ACC112 (cell line): ENCODE data around the gene XRN2.

Source experiments
- H2AFZ ChIP-seq: fragments of 200-600 bp; sonication (generic); one replicate; pipeline ENCODE4 v1.6.0; 2017; ENCODE audit warnings: antibody characterized with exemption, low read length; ENCODE audit not compliant: unreplicated experiment
- H3K27ac ChIP-seq: fragments of 200-600 bp; sonication (generic); 2 replicates; pipeline ENCODE4 v1.5.1; 2014; ENCODE audit warnings: low read depth, mild to moderate bottlenecking, antibody characterized with exemption, low read length, moderate library complexity
- H3K27me3 ChIP-seq: fragments of 200-600 bp; sonication (generic); 2 replicates; pipeline ENCODE4 v1.6.1; 2014; ENCODE audit warnings: mild to moderate bottlenecking, antibody characterized with exemption, low read length, moderate library complexity, mixed read lengths; ENCODE audit not compliant: insufficient read depth
- H3K36me3 ChIP-seq: fragments of 200-600 bp; sonication (generic); 2 replicates; pipeline ENCODE4 v1.6.1; 2016; ENCODE audit warnings: mild to moderate bottlenecking, antibody characterized with exemption, low read length, moderate library complexity, mixed read lengths; ENCODE audit not compliant: insufficient read depth
- H3K4me1 ChIP-seq: fragments of 200-600 bp; sonication (generic); one replicate; pipeline ENCODE4 v1.6.1; 2016; ENCODE audit warnings: low read length, mixed read lengths; ENCODE audit not compliant: insufficient read depth, unreplicated experiment, control insufficient read depth
- H3K4me3 ChIP-seq: fragments of 200-600 bp; sonication (generic); 2 replicates; pipeline ENCODE4 v1.5.1; 2014; ENCODE audit warnings: mild to moderate bottlenecking, low read depth, low read length
- H3K79me2 ChIP-seq: fragments of 200-600 bp; sonication (generic); one replicate; pipeline ENCODE4 v1.6.0; 2016; ENCODE audit warnings: low read length; ENCODE audit not compliant: control insufficient read depth, unreplicated experiment, insufficient read depth

Gene XRN2

DNA sequence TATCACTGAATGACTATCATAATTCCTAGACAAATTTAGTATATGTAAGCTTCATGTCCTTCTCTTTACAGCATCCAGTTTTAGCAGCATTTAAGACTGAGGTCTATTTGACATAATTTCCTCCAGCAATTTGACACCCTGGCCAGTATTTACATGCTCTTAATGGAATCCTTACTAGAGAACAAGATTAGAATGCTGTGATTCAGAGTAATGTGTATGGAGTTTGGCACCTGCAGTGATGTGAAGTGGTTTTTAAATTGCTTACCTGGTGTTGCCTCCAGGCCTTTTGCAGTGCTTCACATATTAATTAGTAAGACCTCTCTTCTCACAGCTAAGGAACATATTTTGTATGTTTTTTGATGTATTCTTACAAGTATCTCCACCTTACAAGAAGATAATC lies 84.4 kb downstream of the XRN2 start:
- peaks cover 15% of the 10 kb centered on the region for H3K27me3 ChIP-seq
- peaks cover 36% of the 10 kb centered on the region for H3K36me3 ChIP-seq
- H2AFZ ChIP-seq, result no peak overlapping the region
- H3K4me1 ChIP-seq, result no peaks in the 10 kb centered on the region
- no peak overlapping the region for H3K4me3 ChIP-seq
- no peaks in the 10 kb centered on the region for H3K79me2 ChIP-seq
- H3K27ac ChIP-seq, result no peak overlapping the region

DNA sequence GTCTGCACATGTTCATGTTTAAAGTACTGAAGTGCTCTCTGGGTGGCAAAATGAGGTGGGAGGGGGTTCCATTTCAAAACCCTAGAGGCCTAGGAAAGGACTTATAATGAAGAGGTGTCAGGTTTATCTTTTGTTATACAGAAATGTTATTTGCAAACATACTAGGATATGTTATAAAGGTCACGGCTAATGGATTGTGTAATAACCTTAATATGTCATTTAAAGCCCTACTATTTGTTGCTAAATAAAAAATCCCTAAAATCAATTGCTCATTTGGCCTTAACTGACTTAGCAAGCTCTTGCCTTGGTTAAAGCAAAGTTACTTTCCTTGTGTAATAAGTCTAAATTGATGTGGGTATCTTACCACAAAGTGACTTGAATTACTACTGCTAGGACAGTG lies 85.4 kb downstream of the XRN2 start:
- Histone ChIP-seq H2AFZ (no peak overlapping the region), H3K27me3 (peaks cover 26% of the 10 kb centered on the region), H3K4me1 (no peaks in the 10 kb centered on the region), H3K27ac (no peak overlapping the region), H3K36me3 (peaks cover 28% of the 10 kb centered on the region), H3K4me3 (no peak overlapping the region), H3K79me2 (no peaks in the 10 kb centered on the region)

DNA sequence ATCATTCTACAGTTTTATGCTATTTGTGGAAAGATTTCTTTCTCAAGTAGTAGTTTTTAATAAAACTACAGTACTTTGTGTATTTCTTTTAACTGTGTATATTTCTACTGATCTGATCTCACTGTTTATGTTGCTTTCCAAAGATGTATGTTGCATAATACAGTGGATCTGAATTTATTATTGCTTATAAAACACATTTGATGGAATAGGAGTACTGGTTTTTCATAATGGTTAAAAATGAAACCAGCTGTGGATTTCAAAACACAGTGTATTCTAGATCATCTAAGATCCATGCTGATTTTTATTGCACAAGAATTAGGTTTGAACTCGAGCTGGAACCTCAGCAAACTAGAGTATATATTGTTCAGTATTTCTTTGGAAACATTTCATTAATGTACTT lies 86.2 kb downstream of the XRN2 start:
- H3K36me3 ChIP-seq, result peaks cover 28% of the 10 kb centered on the region
- no peak overlapping the region for H3K27ac ChIP-seq

DNA sequence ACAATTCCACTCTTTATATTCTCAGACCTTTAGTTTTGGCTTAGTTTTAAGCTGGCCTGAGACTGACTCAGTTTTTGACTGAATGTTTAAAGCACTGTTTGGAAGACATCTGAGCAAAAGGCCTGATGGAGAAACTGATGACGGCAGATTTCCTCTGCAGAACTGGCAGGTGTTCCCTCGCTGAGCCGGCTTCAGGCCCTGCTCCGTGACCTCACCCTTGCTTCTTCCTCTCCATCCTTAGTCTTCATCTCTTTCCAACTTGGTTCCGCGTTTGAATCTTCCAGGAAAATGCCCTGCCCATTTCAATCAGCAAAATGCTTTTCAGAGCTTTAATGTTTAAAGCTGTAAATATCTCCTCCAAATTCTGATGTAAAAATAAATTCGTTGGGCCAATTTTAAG lies 87.6 kb downstream of the XRN2 start:
- no peaks in the 10 kb centered on the region for H3K4me1 ChIP-seq
- H3K27me3 ChIP-seq, result peaks cover 48% of the 10 kb centered on the region
- no peak overlapping the region for H2AFZ ChIP-seq
- no peak overlapping the region for H3K27ac ChIP-seq
- peaks cover 28% of the 10 kb centered on the region for H3K36me3 ChIP-seq
- H3K4me3 ChIP-seq, result no peak overlapping the region
- no peaks in the 10 kb centered on the region for H3K79me2 ChIP-seq

More for the DNA sequence above, 86.2 kb downstream of the XRN2 start:
- peaks cover 34% of the 10 kb centered on the region for H3K27me3 ChIP-seq
- no peak overlapping the region for H2AFZ ChIP-seq
- no peaks in the 10 kb centered on the region for H3K4me1 ChIP-seq
- no peaks in the 10 kb centered on the region for H3K79me2 ChIP-seq
- no peak overlapping the region for H3K4me3 ChIP-seq

DNA sequence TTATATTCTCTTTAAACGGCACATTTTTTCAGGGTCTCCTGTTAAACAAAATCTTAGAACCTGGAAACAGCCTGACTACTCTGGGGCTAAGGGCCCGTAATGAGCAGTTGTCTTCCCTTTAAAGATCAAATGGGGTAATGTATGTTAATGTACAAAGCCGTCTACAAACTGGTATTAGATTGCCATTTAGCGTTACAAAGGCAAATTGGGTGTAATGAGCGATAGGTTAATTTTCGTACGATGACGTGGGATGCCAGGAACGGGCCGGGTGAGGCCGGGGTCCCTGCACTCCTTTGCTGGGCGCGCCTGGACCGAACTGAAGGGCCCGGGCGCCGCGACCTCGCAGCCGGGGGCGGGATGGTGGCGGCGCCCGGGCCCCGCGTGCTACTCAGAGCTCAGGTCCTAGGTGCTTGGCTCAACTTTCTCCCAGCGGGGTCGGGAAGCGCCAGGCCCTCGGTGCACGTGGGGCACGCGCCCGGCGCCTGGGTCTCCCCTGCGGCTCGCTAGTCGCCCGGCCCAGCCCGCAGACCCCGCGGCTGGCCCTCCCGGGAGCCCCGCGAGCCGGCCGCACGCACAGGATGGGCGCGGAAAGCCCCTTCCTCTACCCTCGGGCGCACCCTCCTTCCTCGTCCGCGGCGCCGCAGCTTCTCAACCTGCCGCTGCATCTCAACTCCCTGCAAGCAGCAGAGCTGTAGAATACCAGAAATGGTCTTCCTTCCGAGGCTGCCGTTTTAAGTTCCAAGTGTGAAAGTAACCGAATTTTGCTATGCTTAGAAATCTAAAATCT lies 88.2 kb downstream of the XRN2 start:
- Histone ChIP-seq H3K36me3 (peaks cover 24% of the 10 kb centered on the region), H3K27me3 (peaks cover 54% of the 10 kb centered on the region), H2AFZ (no peak overlapping the region), H3K79me2 (no peaks in the 10 kb centered on the region), H3K4me3 (no peak overlapping the region), H3K27ac (no peak overlapping the region), H3K4me1 (no peaks in the 10 kb centered on the region)

DNA sequence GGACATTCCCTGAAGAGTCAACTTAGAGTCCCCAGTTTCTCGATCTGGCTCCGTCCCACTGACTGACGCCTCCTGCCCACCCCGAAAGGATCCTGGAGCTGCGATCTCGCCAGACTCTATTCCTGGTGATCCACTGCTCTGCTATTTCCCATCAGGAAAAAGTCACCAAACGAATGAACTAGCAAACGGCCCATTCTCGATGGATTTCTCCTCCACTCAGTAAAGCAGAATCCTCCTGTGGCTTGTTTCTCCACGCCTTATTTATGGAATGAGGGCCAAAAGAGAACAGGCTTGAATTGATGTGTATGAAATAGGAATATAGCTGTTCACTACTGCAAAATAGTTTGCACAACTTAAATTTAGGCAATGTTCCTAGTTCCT lies 88.8 kb downstream of the XRN2 start:
- no peaks in the 10 kb centered on the region for H3K79me2 ChIP-seq
- H3K4me1 ChIP-seq, result no peaks in the 10 kb centered on the region
- peaks cover 59% of the 10 kb centered on the region for H3K27me3 ChIP-seq
- H3K27ac ChIP-seq, result no peak overlapping the region
- H2AFZ ChIP-seq, result no peak overlapping the region
- H3K36me3 ChIP-seq, result peaks cover 19% of the 10 kb centered on the region
- H3K4me3 ChIP-seq, result no peak overlapping the region

DNA sequence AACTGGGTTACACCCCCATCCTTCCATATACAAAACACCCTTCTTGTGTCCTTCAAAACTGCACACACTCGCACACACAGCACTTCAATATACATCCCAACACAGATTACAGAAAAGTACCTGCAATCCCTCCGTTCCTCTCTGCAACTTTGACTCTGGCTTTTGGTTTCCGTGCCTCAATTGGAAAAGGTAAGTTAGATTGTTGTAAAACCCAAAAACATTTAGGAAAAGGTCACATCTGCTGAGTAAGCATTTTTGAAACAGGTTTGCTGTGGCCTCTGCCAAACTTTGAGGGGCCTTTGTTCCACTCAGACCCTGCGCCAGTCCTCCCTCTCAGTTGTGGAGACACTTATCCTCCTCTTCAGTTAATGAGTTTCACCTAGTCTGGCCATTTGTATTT lies 90.0 kb downstream of the XRN2 start:
- H2AFZ ChIP-seq, result no peak overlapping the region
- H3K27ac ChIP-seq, result no peak overlapping the region
- no peaks in the 10 kb centered on the region for H3K79me2 ChIP-seq
- H3K27me3 ChIP-seq, result peaks cover 71% of the 10 kb centered on the region
- no peaks in the 10 kb centered on the region for H3K4me1 ChIP-seq
- no peak overlapping the region for H3K4me3 ChIP-seq
- peaks cover 19% of the 10 kb centered on the region; the same call in 1 of the 2 replicates for H3K36me3 ChIP-seq

DNA sequence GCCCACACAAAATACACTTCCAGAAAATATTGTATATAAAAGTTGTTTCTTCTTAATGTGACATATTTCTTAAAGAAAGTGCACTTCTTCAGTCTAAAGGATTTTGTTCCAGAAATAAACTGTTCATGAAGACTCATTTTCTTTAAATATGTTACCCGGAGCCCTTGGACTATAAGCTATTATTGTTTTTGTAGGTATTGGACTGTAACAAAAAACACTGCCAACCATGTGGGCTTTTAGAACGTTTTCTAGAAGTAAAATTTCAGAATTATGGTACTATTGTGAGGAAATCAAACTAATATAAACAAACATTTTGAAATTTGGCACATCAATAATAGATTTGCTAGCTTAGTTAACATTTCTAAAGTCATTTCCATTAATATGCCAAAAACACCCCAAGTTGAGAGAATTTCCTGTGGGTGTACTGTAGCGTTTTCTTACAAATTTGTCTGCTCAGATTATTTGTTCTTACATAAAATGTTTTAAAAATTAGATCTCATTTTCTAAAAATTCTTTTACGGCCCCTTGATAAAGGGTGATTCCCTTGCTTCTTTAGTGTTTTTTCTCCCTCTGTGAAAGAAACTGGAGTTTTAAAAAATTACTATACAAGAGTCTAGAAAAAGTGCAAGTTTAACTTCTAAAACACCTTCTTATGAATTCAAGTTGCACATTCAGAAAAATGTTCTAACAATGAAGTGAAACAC lies 90.8 kb downstream of the XRN2 start:
- H2AFZ ChIP-seq, result no peak overlapping the region
- H3K36me3 ChIP-seq, result peaks cover 19% of the 10 kb centered on the region; the same call in 1 of the 2 replicates
- H3K27me3 ChIP-seq, result peaks cover 79% of the 10 kb centered on the region
- no peak overlapping the region for H3K4me3 ChIP-seq
- no peak overlapping the region for H3K27ac ChIP-seq
- no peaks in the 10 kb centered on the region for H3K4me1 ChIP-seq
- no peaks in the 10 kb centered on the region for H3K79me2 ChIP-seq

DNA sequence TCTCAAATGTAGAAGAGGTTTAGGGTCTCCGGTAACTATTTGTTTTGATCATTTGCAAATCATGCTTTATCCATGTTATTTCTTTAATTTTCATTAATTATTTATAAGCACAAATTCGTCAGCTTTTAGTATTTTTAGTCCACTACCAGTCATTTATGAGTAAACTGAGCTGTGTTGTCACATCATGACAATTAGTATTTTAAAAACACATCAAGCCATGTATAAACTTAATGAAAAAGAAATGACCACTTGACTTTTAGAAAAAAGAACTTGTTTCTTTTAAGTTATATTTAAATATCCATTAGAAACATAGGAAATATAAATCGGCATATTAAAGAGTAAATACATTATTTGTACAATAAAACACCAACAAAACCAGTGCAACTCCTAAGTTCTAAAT lies 91.4 kb downstream of the XRN2 start:
- Histone ChIP-seq H3K27ac (no peak overlapping the region), H2AFZ (no peak overlapping the region), H3K27me3 (peaks cover 84% of the 10 kb centered on the region), H3K36me3 (peaks cover 14% of the 10 kb centered on the region; the same call in 1 of the 2 replicates), H3K4me1 (no peaks in the 10 kb centered on the region), H3K79me2 (no peaks in the 10 kb centered on the region), H3K4me3 (no peak overlapping the region)

DNA sequence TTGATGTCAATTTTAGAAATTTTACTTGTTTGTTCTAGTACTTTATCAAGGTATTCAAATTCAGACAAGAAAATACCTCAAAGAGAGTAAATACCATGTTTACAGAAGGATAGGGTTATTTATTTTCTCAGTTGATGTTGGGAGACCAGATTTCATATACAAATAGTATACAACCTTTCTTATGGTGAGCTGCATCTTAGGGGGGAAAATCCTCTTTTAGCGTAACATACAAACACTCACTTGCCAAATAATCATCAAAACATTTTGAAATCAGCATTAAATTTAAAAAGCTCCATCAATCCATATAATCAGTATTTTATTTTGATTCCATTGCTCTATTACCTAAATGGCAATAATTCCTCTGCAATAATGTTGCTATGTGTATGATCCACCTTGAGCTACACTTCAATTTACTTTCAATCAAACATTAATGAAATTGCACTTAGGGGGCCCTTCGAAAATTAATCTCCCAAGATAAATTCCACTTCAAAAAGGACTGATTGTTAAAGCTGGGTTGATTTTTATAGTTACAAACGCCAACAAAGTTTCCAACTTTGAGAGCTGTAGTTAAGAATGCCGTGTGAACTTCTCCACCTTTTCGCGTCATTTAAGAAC lies 92.0 kb downstream of the XRN2 start:
- Histone ChIP-seq H3K36me3 (peaks cover 10% of the 10 kb centered on the region; the same call in 1 of the 2 replicates), H3K79me2 (no peaks in the 10 kb centered on the region), H2AFZ (no peak overlapping the region), H3K27me3 (peaks cover 90% of the 10 kb centered on the region), H3K27ac (no peak overlapping the region), H3K4me3 (no peak overlapping the region), H3K4me1 (no peaks in the 10 kb centered on the region)
